NCI-H146 treated with DMSO at 0.1 percent for 48 hours (cell line): ENCODE data around the gene CYB561D1.
A peak's percentile ranks its signal among the peaks of the same experiment; 100 is the strongest.

Source experiments
- DNase-seq: peaks from one replicate; lab custom pipeline; 2025; ENCODE audit not compliant: unreplicated experiment; lab: John Stamatoyannopoulos, UW

CYB561D1 gene

GRCh38 chr1:109546311-109547109, 52.6 kb downstream of the CYB561D1 start:
- DNase-seq: peak; percentile 76

- no peak for DNase-seq
These were observed 53.8 kb downstream of the CYB561D1 start for GRCh38 chr1:109547463-109548320.

DNA sequence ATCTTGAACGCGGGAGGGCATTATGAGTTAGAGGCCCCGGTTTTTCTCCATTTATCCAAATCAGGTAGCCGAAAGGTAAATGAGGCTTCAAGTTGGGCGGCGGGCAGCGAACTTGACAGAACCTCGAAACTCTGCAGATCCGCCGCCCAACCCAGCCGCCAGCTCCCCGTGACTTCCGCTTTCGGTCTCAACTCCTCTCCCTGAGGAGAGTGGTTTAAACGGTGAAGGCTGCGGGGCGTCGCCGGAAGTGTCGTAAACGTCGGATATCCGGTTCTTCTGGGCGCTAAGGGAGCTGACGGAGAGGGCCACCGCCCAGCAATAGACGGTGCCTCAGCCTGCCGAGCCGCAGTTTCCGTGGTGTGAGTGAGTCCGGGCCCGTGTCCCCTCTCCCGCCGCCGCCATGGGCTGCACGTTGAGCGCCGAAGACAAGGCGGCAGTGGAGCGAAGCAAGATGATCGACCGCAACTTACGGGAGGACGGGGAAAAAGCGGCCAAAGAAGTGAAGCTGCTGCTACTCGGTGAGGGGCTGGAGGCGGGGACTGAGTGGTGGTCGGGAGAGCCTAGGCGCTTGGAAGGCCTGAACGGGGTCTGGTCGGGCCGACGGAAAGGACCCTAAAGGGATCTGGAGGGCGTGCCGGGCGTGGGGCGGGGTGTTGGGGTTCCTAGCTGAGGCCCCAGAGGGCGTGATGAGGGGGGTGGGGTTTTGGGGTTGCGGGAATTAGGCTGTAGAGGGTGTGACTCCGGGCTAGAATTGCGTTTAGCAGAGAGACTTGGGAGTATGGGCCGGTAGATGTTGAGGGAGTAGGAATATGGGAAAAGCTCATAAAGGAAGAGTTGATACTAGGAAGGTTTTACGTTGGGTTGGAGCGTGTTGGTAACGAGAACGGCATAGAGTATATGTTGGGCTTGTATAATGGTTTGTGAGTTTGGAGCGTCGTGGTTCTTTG, 54.7 kb downstream of the CYB561D1 start, which contains the start of gene GNAI3:
GNAI3 (plus strand) TSS at position 295 of the 947 bp plus-strand sequence; CDS start at position 401, 106 bp downstream.
- peak; percentile 89 for DNase-seq
